Measurements from ENCODE around the gene DUSP5.

Gene DUSP5, protein sequence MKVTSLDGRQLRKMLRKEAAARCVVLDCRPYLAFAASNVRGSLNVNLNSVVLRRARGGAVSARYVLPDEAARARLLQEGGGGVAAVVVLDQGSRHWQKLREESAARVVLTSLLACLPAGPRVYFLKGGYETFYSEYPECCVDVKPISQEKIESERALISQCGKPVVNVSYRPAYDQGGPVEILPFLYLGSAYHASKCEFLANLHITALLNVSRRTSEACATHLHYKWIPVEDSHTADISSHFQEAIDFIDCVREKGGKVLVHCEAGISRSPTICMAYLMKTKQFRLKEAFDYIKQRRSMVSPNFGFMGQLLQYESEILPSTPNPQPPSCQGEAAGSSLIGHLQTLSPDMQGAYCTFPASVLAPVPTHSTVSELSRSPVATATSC

GRCh38 chr10:110497438-110498086 lies at the start of gene DUSP5:
DUSP5 (plus strand) TSS chr10:110497907; CDS start chr10:110498122, 215 bp downstream.
- no peaks in the 10 kb centered on the region for H3K9me3 ChIP-seq
- H3K4me3 ChIP-seq: peak within 1 kb of the TSS; percentile 55
- DNase-seq (ENCODE audit: low spot score in 2 of 2): peak; percentile 86 to 91
- in situ Hi-C loops (cut with MboI; ENCODE audit: low sequenced_read_pairs): no loop called here
- H3K4me1 ChIP-seq: peaks cover 3% of the 10 kb centered on the region
- no peaks in the 10 kb centered on the region for H3K27me3 ChIP-seq (ENCODE audit: low read depth)
- H3K36me3 ChIP-seq (replicated peaks): no peaks in the 10 kb centered on the region

GRCh38 chr10:110448682-110449418 lies 48.9 kb upstream of the DUSP5 start:
- Histone ChIP-seq H3K9me3 (no peaks in the 10 kb centered on the region), H3K4me3 (no peak overlapping the region), H3K4me1 (peaks cover 5% of the 10 kb centered on the region; the same call in 1 of the 2 replicates), H3K36me3 (replicated peaks) (no peaks in the 10 kb centered on the region), H3K27me3 (ENCODE audit: low read depth) (peaks cover 13% of the 10 kb centered on the region)
- no peak for DNase-seq (ENCODE audit: low spot score in 2 of 2)
- in situ Hi-C loops (cut with MboI; ENCODE audit: low sequenced_read_pairs): no loop called here

GRCh38 chr10:110455446-110455845 lies 42.3 kb upstream of the DUSP5 start:
- Histone ChIP-seq H3K9me3 (no peaks in the 10 kb centered on the region), H3K36me3 (replicated peaks) (no peaks in the 10 kb centered on the region), H3K27me3 (ENCODE audit: low read depth) (peaks cover 6% of the 10 kb centered on the region; the same call in 1 of the 2 replicates), H3K4me3 (no peak overlapping the region), H3K4me1 (peaks cover 5% of the 10 kb centered on the region; the same call in 1 of the 2 replicates)
- no peak for DNase-seq (ENCODE audit: low spot score in 2 of 2)
- in situ Hi-C loops (cut with MboI; ENCODE audit: low sequenced_read_pairs): no loop called here

DNA sequence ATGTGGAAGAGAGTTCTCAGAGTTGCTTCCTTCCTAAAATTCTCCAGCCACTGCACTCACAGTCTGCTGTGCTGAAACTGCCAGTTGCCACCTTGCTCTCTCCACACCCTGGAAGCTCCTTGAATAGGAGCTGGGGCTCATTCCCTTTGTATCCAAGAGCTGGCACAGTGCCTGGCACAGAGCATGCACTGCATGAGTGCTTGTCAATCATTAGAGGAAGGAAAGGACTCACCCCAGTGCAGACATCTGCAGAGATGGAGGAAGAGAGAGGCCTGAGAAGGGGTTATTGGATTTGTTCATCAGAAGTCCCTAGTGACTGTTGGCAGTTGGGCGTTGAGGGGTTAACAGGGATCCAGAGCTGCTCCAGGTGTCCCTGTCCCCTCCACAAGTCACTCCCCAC lies 41.7 kb upstream of the DUSP5 start:
- no peak overlapping the region for H3K4me3 ChIP-seq
- DNase-seq (ENCODE audit: low spot score in 2 of 2): no peak
- H3K27me3 ChIP-seq (ENCODE audit: low read depth): peaks cover 4% of the 10 kb centered on the region; the same call in 1 of the 2 replicates
- no peaks in the 10 kb centered on the region for H3K9me3 ChIP-seq
- in situ Hi-C loops (cut with MboI; ENCODE audit: low sequenced_read_pairs): no loop called here
- H3K36me3 ChIP-seq (replicated peaks): no peaks in the 10 kb centered on the region
- H3K4me1 ChIP-seq: peaks cover 5% of the 10 kb centered on the region; the same call in 1 of the 2 replicates

GRCh38 chr10:110456523-110457091 lies 41.1 kb upstream of the DUSP5 start:
- Histone ChIP-seq H3K4me1 (peaks cover 5% of the 10 kb centered on the region; the same call in 1 of the 2 replicates), H3K27me3 (ENCODE audit: low read depth) (peaks cover 4% of the 10 kb centered on the region; the same call in 1 of the 2 replicates), H3K9me3 (no peaks in the 10 kb centered on the region), H3K36me3 (replicated peaks) (no peaks in the 10 kb centered on the region), H3K4me3 (no peak overlapping the region)
- in situ Hi-C loops (cut with MboI; ENCODE audit: low sequenced_read_pairs): no loop called here
- DNase-seq (ENCODE audit: low spot score in 2 of 2): no peak

DNA sequence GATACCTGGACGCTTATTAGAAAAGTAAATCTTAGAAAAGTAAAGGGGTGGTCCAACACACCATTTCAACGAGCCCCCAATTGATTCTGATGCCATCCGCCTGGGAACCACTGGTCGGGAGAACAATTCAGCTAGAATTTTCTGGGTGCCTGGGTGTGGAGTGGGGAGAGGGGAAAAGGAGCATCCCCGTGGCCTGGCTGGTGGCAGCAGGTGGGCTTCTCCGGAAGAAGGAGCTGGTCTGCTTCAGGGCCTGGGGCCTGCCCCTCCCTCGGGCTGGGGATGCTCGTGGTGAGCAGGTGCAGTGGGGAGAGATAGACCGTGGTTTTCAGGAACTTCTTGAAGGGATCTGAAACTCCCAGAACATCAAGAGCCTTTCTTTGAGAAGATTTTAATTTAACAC lies 39.9 kb upstream of the DUSP5 start:
- Histone ChIP-seq H3K27me3 (ENCODE audit: low read depth) (no peaks in the 10 kb centered on the region; the same call in 1 of the 2 replicates), H3K4me1 (peaks cover 2% of the 10 kb centered on the region; the same call in 1 of the 2 replicates), H3K9me3 (no peaks in the 10 kb centered on the region), H3K36me3 (replicated peaks) (no peaks in the 10 kb centered on the region), H3K4me3 (no peak overlapping the region)
- in situ Hi-C loops (cut with MboI; ENCODE audit: low sequenced_read_pairs): no loop called here
- DNase-seq (ENCODE audit: low spot score in 2 of 2): no peak

DNA sequence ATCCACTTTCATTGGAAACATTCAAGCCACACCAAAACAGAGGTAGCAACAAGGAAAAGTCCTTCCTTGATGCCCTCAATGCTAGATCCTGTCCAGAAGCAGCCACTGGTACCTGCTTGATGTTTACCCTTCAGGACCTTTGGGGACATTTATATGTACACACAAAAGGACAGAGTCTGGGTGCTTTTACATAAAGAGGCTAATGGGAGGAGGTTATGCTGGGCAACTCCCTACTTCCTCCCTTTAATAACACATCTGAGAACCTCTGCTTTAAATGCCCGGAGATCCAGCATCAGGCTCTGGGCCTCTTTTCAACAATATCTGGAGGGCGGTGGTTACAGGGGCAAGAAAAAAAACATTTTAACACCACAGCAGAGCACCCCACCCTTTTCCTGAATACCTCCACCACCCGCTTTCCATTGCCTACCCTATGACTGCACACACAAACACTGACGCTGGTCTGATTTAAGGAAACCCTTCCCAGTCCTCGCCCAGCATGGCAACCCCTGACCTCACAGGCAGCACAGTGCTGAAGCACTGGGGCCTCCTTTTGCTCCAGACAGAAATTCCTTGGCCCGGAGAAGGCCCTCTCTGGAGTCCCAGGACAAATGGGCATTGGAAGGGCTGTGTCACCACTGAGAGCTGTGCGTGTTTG lies 39.3 kb upstream of the DUSP5 start:
- Histone ChIP-seq H3K27me3 (ENCODE audit: low read depth) (no peaks in the 10 kb centered on the region), H3K4me1 (no peaks in the 10 kb centered on the region), H3K9me3 (no peaks in the 10 kb centered on the region), H3K36me3 (replicated peaks) (no peaks in the 10 kb centered on the region), H3K4me3 (no peak overlapping the region)
- in situ Hi-C loops (cut with MboI; ENCODE audit: low sequenced_read_pairs): no loop called here
- no peak for DNase-seq (ENCODE audit: low spot score in 2 of 2)

DNA sequence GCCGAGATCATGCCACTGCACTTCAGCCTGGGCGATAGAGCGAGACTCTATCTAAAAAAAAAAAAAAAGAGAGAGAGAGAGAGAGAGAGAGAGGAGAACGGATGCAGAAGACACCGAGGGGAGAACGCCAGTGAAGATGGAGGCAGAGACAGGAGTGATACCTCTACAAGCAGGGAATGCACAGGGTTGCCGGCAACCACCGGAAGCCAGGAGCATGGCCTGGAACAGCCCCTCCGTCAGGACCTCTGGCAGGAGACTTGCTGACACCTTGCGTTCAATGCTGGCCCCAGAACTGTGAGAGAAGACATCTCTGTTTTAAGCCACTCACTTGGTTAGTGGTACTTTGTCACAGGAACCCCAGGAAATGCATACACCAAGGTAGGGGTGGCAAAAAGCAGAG lies 38.1 kb upstream of the DUSP5 start:
- H3K36me3 ChIP-seq (replicated peaks): no peaks in the 10 kb centered on the region
- in situ Hi-C loops (cut with MboI; ENCODE audit: low sequenced_read_pairs): no loop called here
- no peak for DNase-seq (ENCODE audit: low spot score in 2 of 2)
- H3K4me3 ChIP-seq: no peak overlapping the region
- no peaks in the 10 kb centered on the region for H3K9me3 ChIP-seq
- H3K27me3 ChIP-seq (ENCODE audit: low read depth): no peaks in the 10 kb centered on the region
- H3K4me1 ChIP-seq: no peaks in the 10 kb centered on the region

DNA sequence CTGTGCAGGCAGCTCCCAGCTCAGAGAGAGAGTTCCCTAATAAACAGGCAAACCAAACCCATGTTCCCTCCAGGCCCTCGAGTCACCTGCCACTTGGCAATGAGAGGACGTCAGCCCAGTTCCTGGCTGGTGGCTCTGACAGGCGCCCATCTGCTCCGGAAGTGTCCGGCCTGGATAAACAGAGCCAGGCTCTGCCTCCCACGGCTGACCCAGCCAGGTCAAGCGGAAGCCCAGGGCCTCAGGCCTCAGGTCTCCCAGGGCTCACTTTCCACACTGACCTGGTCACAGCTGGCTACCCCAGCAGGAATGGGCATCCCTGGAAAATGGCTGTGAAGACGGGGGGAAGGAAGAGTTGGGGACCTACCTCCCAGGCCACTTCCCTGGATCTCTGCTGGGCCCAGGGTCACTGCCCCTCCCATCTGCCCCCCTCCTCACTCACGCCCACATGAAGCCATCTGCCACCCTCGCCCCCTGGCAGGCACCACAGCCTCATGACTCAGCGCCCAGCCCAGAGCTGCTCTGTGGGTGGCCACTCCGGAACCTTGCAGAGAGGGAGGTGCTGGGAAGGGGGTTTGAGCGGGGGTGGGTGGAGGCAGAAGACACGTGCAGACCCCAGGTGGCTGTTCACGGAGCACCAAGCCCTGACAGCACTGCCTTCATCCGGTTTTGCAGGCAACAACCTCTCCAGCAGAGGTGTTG lies 37.4 kb upstream of the DUSP5 start:
- Histone ChIP-seq H3K36me3 (replicated peaks) (no peaks in the 10 kb centered on the region), H3K9me3 (no peaks in the 10 kb centered on the region), H3K27me3 (ENCODE audit: low read depth) (no peaks in the 10 kb centered on the region), H3K4me3 (no peak overlapping the region), H3K4me1 (no peaks in the 10 kb centered on the region)
- no peak for DNase-seq (ENCODE audit: low spot score in 2 of 2)
- in situ Hi-C loops (cut with MboI; ENCODE audit: low sequenced_read_pairs): no loop called here

- in situ Hi-C loops (cut with MboI; ENCODE audit: low sequenced_read_pairs): no loop called here
- Histone ChIP-seq H3K4me1 (no peaks in the 10 kb centered on the region), H3K4me3 (no peak overlapping the region), H3K27me3 (ENCODE audit: low read depth) (no peaks in the 10 kb centered on the region), H3K9me3 (no peaks in the 10 kb centered on the region), H3K36me3 (replicated peaks) (no peaks in the 10 kb centered on the region)
- no peak for DNase-seq (ENCODE audit: low spot score in 2 of 2)
Measured at GRCh38 chr10:110461088-110461487, 36.6 kb upstream of the DUSP5 start.

GRCh38 chr10:110461530-110461929 lies 36.2 kb upstream of the DUSP5 start:
- Histone ChIP-seq H3K4me1 (no peaks in the 10 kb centered on the region), H3K4me3 (no peak overlapping the region), H3K36me3 (replicated peaks) (no peaks in the 10 kb centered on the region), H3K27me3 (ENCODE audit: low read depth) (no peaks in the 10 kb centered on the region), H3K9me3 (no peaks in the 10 kb centered on the region)
- in situ Hi-C loops (cut with MboI; ENCODE audit: low sequenced_read_pairs): no loop called here
- DNase-seq (ENCODE audit: low spot score in 2 of 2): no peak

DNA sequence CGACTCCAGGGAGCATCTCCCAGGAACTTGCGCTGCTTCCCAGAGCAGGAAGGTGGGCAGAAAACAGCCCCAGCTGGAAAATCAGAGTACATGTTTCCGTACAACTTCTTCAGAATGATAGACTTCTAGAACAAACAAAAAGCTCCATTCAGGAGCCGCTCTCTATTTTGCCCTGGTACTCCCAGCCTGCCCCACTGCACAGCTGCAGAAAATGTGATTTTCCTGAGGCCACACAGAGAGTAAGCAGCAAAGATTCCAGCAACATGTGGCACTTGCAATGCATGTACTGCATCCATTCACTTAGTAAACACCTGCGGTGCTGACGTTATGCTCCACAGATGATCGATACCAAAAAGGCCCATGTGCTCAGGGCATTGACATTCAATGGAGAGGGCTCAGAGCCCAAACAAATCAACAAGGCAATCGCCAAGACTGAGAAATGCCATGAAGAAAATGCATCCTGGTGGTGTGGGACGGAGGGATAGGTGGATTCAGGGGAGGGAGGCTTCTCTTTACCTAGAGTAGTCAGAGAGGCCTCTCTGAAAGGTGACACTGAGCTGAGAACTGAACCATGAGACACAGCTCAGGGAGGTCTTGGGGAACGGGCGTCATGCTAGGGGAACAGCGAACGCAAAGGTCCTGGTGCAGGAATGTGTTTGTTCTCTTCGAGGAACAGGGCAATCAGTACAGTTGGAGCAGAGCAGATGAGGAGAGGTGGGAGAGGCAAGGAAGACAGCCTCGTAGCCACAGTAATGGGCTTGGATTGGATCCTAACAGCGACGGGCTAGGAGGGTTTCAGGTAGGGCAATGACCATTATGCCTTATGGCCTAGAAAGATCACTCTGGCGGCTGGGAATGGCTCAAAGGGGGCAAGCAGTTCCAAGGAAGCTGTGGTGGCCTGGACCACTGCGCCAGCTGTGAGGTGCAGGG lies 35.3 kb upstream of the DUSP5 start:
- Histone ChIP-seq H3K27me3 (ENCODE audit: low read depth) (no peaks in the 10 kb centered on the region), H3K4me1 (no peaks in the 10 kb centered on the region), H3K9me3 (no peaks in the 10 kb centered on the region), H3K36me3 (replicated peaks) (no peaks in the 10 kb centered on the region), H3K4me3 (no peak overlapping the region)
- no peak for DNase-seq (ENCODE audit: low spot score in 2 of 2)
- in situ Hi-C loops (cut with MboI; ENCODE audit: low sequenced_read_pairs): no loop called here

Data from HAP-1 (cell line).